H9 (cell line): ENCODE data around the gene ZNF444. TPM values are rescaled to one million over a fixed set of nuclear protein-coding genes. Genes with fewer than 3 reads are reported as not detected.

Source experiments
- DNase-seq: peaks from one replicate; pipeline ENCODE4 v3.0.0-alpha.2; 2017
- H2AFZ ChIP-seq: one replicate; pipeline ENCODE4 v1.6.1; 2013; ENCODE audit warnings: mild to moderate bottlenecking, low read length, control low read depth, moderate library complexity
- H2AK5ac ChIP-seq: 2 replicates; pipeline ENCODE4 v1.6.1; 2013; ENCODE audit warnings: low read length, control low read depth, mixed read lengths; ENCODE audit not compliant: insufficient read length
- H2BK120ac ChIP-seq: one replicate; pipeline ENCODE4 v1.6.1; 2013; ENCODE audit warnings: low read depth, mild to moderate bottlenecking, low read length, control low read depth, inconsistent platforms; ENCODE audit not compliant: poor library complexity, severe bottlenecking
- H2BK12ac ChIP-seq: 2 replicates; pipeline ENCODE4 v1.6.1; 2013; ENCODE audit warnings: low read length, control low read depth, mixed read lengths, low read depth; ENCODE audit not compliant: insufficient read length
- H2BK15ac ChIP-seq: 2 replicates; pipeline ENCODE4 v1.6.1; 2013; ENCODE audit warnings: low read depth, low read length, control low read depth
- H2BK20ac ChIP-seq: one replicate; pipeline ENCODE4 v1.6.1; 2013; ENCODE audit warnings: low read depth, mild to moderate bottlenecking, low read length, control low read depth, inconsistent platforms; ENCODE audit not compliant: poor library complexity, severe bottlenecking
- H2BK5ac ChIP-seq: 2 replicates; pipeline ENCODE4 v1.6.1; 2013; ENCODE audit warnings: low read length, control low read depth, mixed read lengths; ENCODE audit not compliant: insufficient read length
- H3K14ac ChIP-seq: 2 replicates; pipeline ENCODE4 v1.6.1; 2013; ENCODE audit warnings: low read length, control low read depth; ENCODE audit not compliant: insufficient read depth
- H3K18ac ChIP-seq: 2 replicates; pipeline ENCODE4 v1.6.1; 2013; ENCODE audit warnings: low read depth, mild to moderate bottlenecking, mixed read lengths, low read length, control low read depth; ENCODE audit not compliant: insufficient read length
- H3K23ac ChIP-seq: 2 replicates; pipeline ENCODE4 v1.6.1; 2013; ENCODE audit warnings: low read length, control low read depth, mixed read lengths, low read depth; ENCODE audit not compliant: insufficient read length
- H3K23me2 ChIP-seq: 2 replicates; pipeline ENCODE4 v1.6.1; 2013; ENCODE audit warnings: low read depth, mild to moderate bottlenecking, mixed read lengths, low read length, control low read depth; ENCODE audit not compliant: insufficient read length, poor library complexity, severe bottlenecking
- H3K27ac ChIP-seq: 2 replicates; pipeline ENCODE4 v1.5.1; 2013; ENCODE audit warnings: low read length, control low read depth, mixed read lengths, low read depth; ENCODE audit not compliant: insufficient read length
- H3K27me3 ChIP-seq: 2 replicates; pipeline ENCODE4 v1.6.1; 2013; ENCODE audit warnings: low read length, control low read depth, inconsistent platforms; ENCODE audit not compliant: insufficient read depth
- H3K4ac ChIP-seq: 2 replicates; pipeline ENCODE4 v1.6.1; 2013; ENCODE audit warnings: low read depth, mild to moderate bottlenecking, control low read depth, inconsistent platforms, low read length, moderate library complexity
- H3K4me1 ChIP-seq: 2 replicates; pipeline ENCODE4 v1.6.1; 2013; ENCODE audit warnings: low read length, control low read depth, inconsistent platforms; ENCODE audit not compliant: insufficient read depth
- H3K4me2 ChIP-seq: 2 replicates; pipeline ENCODE4 v1.6.1; 2013; ENCODE audit warnings: low read length, control low read depth, mixed read lengths; ENCODE audit not compliant: insufficient read length, insufficient read depth
- H3K56ac ChIP-seq: 2 replicates; pipeline ENCODE4 v1.6.1; 2013; ENCODE audit warnings: low read depth, mild to moderate bottlenecking, mixed read lengths, low read length, control low read depth; ENCODE audit not compliant: insufficient read length
- H3K79me1 ChIP-seq: 2 replicates; pipeline ENCODE4 v1.6.1; 2013; ENCODE audit warnings: low read depth, mild to moderate bottlenecking, moderate library complexity, low read length, control low read depth, inconsistent platforms; ENCODE audit not compliant: insufficient read depth, poor library complexity, severe bottlenecking
- H3K79me2 ChIP-seq: 2 replicates; pipeline ENCODE4 v1.6.1; 2013; ENCODE audit warnings: low read length, control low read depth, inconsistent platforms; ENCODE audit not compliant: insufficient read depth
- H3K9ac ChIP-seq: 2 replicates; pipeline ENCODE4 v1.6.1; 2013; ENCODE audit warnings: low read length, control low read depth, mixed read lengths; ENCODE audit not compliant: insufficient read length; ENCODE audit errors: extremely low read depth
- H3K9me3 ChIP-seq: one replicate; pipeline ENCODE4 v1.6.1; 2013; ENCODE audit warnings: low read depth, low read length, inconsistent platforms; ENCODE audit not compliant: control insufficient read depth
- H3T11ph ChIP-seq: one replicate; pipeline ENCODE4 v1.6.1; 2013; ENCODE audit warnings: mild to moderate bottlenecking, low read length, control low read depth, inconsistent platforms
- H4K20me1 ChIP-seq: one replicate; pipeline ENCODE4 v1.6.1; 2013; ENCODE audit not compliant: control insufficient read depth, insufficient read length, insufficient read depth
- H4K5ac ChIP-seq: 2 replicates; pipeline ENCODE4 v1.6.1; 2013; ENCODE audit warnings: low read depth, mild to moderate bottlenecking, mixed read lengths, low read length, control low read depth; ENCODE audit not compliant: insufficient read length
- H4K8ac ChIP-seq: replicated peaks from 2 replicates; pipeline ENCODE4 v1.6.1; 2013; ENCODE audit warnings: low read length, control low read depth, mixed read lengths, low read depth; ENCODE audit not compliant: insufficient read length
- H4K91ac ChIP-seq: 2 replicates; pipeline ENCODE4 v1.6.1; 2013; ENCODE audit warnings: low read depth, mild to moderate bottlenecking, moderate library complexity, mixed read lengths, low read length, control low read depth; ENCODE audit not compliant: insufficient read length
- H3K27ac Mint-ChIP-seq, 3 experiments: 2 replicates in 2 of 3; 3 replicates in 1 of 3; pipeline ENCODE4 v1.8.0; 2020 to 2021; ENCODE audit warnings: mixed read lengths in 3 of 3, mild to moderate bottlenecking in 1 of 3, moderate library complexity in 1 of 3
- H3K27me3 Mint-ChIP-seq: 2 replicates; pipeline ENCODE4 v1.8.0; 2021; ENCODE audit warnings: low read depth, mild to moderate bottlenecking, moderate library complexity, mixed read lengths
- H3K36me3 Mint-ChIP-seq, 3 experiments: 2 replicates in 2 of 3; 3 replicates in 1 of 3; pipeline ENCODE4 v1.8.0; 2020 to 2021; ENCODE audit warnings: low read depth in 3 of 3, mixed read lengths in 3 of 3; ENCODE audit not compliant: insufficient read depth in 1 of 3
- H3K4me1 Mint-ChIP-seq, 2 experiments: 2 replicates each; pipeline ENCODE4 v1.8.0; 2020; ENCODE audit warnings: mixed read lengths in 2 of 2
- H3K4me3 Mint-ChIP-seq, 2 experiments: 2 replicates in 1 of 2; 3 replicates in 1 of 2; pipeline ENCODE4 v1.8.0; 2020 to 2021; ENCODE audit warnings: mild to moderate bottlenecking in 2 of 2, mixed read lengths in 2 of 2, moderate library complexity in 1 of 2
- H3K9me3 Mint-ChIP-seq, 2 experiments: 2 replicates in 1 of 2; 3 replicates in 1 of 2; pipeline ENCODE4 v1.8.0; 2020; ENCODE audit warnings: mild to moderate bottlenecking in 2 of 2, mixed read lengths in 2 of 2, moderate library complexity in 1 of 2
- WGBS: extraction: QIAGEN DNeasy Blood & Tissue Kit; methylation state at CpG from one replicate; pipeline ENCODE4 v1.1.7; 2013; ENCODE audit warnings: missing lambda C conversion rate, low lambda C conversion rate, mixed read lengths; ENCODE audit not compliant: insufficient read length; ENCODE audit errors: extremely low coverage; 5-methylcytosine and 5-hydroxymethylcytosine counted together
- total RNA-seq: library from RNA; stranded (reverse); gene quantifications from 2 replicates; pipeline ENCODE4 v1.2.1, GENCODE V29; 2021
- TF ChIP-seq, protein P1 (sequence below): fragments of 200-600 bp; sonication (generic); conservative IDR thresholded peaks from 3 replicates; pipeline ENCODE4 v1.8.0; 2021; ENCODE audit warnings: antibody characterized with exemption, mild to moderate bottlenecking

The ZNF444 gene
- total RNA-seq, 1 experiment from 2014 or later, result 49.7 TPM

DNA sequence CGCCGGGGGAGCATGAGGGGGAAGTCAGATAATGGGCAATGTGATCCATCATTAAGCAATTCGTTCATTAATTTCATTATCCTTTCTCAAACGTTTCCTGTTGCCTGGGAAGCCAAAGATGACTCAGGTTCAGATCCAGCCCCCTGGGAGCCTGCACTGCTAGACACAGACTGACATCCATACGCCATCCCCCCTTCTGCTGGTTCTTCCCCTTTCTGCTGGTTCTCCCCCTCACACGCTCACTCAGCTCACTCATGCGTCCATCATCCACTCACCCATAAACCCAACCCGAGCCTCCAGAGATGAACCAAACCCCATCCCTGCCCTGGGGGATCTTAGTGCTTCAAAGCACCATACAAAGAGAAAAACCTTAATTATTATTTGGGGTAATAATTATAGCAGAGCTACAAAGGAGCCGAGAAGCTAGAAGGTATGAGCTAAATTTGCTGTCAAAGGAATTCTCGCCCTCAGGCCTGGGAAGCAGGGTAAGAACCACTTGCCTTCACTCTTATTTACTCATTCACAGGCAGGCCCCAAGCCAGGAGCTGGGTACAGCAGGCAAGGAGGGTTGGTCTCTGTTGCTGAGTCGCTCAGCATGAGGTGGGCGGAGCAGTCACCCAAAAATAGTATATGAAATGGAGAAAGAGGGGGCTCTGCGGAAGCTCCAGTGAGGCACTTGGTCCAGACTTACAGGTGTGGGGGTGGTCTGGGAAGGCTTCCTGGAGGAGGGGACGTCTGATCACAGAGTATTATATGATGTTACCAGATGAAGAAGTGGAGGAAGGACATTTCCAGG is 7.0 kb upstream of the ZNF444 start:
- Mint-ChIP-seq H3K4me3 (peak overlapping the region in 1 of 2 experiments; percentile 8; a peak in 1 of 5 replicates), H3K9me3 (peaks cover 0 to 2% of the 10 kb centered on the region in 2 experiments; a peak in 1 of 5 replicates), H3K27me3 (peaks cover 2% of the 10 kb centered on the region; the same call in 1 of the 2 replicates), H3K4me1 (peaks cover 32 to 33% of the 10 kb centered on the region in 2 experiments), H3K27ac (peak overlapping the region in 1 of 3 experiments; percentile 88; a peak in 3 of 7 replicates), H3K36me3 (no peaks in the 10 kb centered on the region)
- TF ChIP-seq, protein P1, sequence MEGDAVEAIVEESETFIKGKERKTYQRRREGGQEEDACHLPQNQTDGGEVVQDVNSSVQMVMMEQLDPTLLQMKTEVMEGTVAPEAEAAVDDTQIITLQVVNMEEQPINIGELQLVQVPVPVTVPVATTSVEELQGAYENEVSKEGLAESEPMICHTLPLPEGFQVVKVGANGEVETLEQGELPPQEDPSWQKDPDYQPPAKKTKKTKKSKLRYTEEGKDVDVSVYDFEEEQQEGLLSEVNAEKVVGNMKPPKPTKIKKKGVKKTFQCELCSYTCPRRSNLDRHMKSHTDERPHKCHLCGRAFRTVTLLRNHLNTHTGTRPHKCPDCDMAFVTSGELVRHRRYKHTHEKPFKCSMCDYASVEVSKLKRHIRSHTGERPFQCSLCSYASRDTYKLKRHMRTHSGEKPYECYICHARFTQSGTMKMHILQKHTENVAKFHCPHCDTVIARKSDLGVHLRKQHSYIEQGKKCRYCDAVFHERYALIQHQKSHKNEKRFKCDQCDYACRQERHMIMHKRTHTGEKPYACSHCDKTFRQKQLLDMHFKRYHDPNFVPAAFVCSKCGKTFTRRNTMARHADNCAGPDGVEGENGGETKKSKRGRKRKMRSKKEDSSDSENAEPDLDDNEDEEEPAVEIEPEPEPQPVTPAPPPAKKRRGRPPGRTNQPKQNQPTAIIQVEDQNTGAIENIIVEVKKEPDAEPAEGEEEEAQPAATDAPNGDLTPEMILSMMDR, result no peak
- Histone ChIP-seq H3K9ac (no peak overlapping the region), H3K23ac (no peak overlapping the region), H3K79me1 (no peaks in the 10 kb centered on the region), H2AFZ (no peak overlapping the region), H3K56ac (no peak overlapping the region), H2BK20ac (no peak overlapping the region), H3K27ac (no peak overlapping the region), H3K27me3 (no peaks in the 10 kb centered on the region), H3K4me1 (peaks cover 7% of the 10 kb centered on the region; the same call in 1 of the 2 replicates), H3T11ph (no peak overlapping the region), H3K4ac (no peak overlapping the region), H3K9me3 (no peaks in the 10 kb centered on the region), H2BK120ac (no peak overlapping the region), H4K5ac (no peak overlapping the region), H4K8ac (no peak overlapping the region), H2BK15ac (no peak overlapping the region), H3K18ac (no peak overlapping the region), H2BK5ac (no peak overlapping the region), H2AK5ac (no peak overlapping the region), H2BK12ac (no peak overlapping the region), H4K20me1 (no peaks in the 10 kb centered on the region), H3K4me2 (no peak overlapping the region), H3K14ac (no peak overlapping the region), H4K91ac (no peak overlapping the region), H3K79me2 (no peaks in the 10 kb centered on the region), H3K23me2 (no peaks in the 10 kb centered on the region)
- no CpG with 5 or more reads among the region's 14 CpGs for WGBS
- DNase-seq, result no peak
